Mammary epithelial cell (primary cell): ENCODE data around the gene NUSAP1.
"Not testable (repeated sequence)": the region's sequence is repeated elsewhere in the genome, so short reads cannot be mapped to it uniquely, and the experiment has no call there.

Experiments
- EZH2 ChIP-seq: IDR thresholded peaks from 2 replicates; pipeline ENCODE4 v1.6.1; 2012; ENCODE audit warnings: low read length, inconsistent platforms, borderline replicate concordance
- TF ChIP-seq, protein P1 (sequence below), 2 donors: IDR thresholded peaks in 1 of 2; conservative IDR thresholded peaks in 1 of 2; 2 replicates each; pipeline ENCODE4 v1.5.1; 2011 to 2012; ENCODE audit warnings: inconsistent platforms in 2 of 2, low read length in 2 of 2, mild to moderate bottlenecking in 2 of 2, control low read depth in 1 of 2, low read depth in 1 of 2; ENCODE audit not compliant: insufficient read depth in 1 of 2; ENCODE audit errors: extremely low read depth in 1 of 2

DNA sequence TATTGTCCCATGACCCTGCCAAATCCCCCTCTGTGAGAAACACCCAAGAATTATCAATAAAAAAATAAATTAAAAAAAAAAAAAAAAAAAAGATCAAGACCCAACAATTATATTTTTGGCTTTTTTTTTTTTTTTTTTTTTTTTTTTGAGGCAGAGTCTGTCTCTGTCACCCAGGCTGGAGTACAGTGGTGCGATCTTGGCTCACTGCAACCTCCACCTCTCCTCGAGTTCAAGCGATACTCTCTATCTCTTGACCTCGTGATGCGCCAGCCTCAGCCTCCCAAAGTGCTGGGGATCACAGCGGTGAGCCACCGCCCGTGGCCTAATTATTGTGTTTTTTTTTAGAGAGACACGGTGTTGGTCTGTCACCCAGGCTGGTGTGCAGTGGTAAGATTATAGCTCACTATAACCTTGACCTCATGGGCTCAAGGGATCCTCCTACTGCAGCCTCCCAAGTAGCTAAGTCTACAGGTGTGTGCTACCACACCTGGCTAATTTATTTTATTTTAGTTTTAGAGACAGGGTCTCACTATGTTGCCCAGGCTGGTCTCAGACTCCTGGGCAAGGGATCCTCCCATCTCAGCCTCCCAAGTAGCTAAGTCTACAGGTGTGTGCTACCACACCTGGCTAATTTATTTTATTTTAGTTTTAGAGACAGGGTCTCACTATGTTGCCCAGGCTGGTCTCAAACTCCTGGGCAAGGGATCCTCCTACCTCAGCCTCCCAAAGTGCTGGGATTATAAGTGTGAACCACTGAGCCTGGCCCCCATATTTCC lies 51.5 kb downstream of the NUSAP1 start:
- TF ChIP-seq EZH2 = not testable (repeated sequence)
- TF ChIP-seq, protein P1, sequence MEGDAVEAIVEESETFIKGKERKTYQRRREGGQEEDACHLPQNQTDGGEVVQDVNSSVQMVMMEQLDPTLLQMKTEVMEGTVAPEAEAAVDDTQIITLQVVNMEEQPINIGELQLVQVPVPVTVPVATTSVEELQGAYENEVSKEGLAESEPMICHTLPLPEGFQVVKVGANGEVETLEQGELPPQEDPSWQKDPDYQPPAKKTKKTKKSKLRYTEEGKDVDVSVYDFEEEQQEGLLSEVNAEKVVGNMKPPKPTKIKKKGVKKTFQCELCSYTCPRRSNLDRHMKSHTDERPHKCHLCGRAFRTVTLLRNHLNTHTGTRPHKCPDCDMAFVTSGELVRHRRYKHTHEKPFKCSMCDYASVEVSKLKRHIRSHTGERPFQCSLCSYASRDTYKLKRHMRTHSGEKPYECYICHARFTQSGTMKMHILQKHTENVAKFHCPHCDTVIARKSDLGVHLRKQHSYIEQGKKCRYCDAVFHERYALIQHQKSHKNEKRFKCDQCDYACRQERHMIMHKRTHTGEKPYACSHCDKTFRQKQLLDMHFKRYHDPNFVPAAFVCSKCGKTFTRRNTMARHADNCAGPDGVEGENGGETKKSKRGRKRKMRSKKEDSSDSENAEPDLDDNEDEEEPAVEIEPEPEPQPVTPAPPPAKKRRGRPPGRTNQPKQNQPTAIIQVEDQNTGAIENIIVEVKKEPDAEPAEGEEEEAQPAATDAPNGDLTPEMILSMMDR (conservative IDR thresholded peaks at IDR 0.05 in 1 of 2, IDR thresholded peaks at IDR 0.05 in 1 of 2; ENCODE audit: extremely low read depth in 1 of 2, insufficient read depth in 1 of 2, low read depth in 1 of 2, low read length in 2 of 2) = not testable (repeated sequence)
